Measurements from ENCODE around the gene CTU2.
"Not testable (repeated sequence)": the region's sequence is repeated elsewhere in the genome, so short reads cannot be mapped to it uniquely, and the experiment has no call there.

Gene CTU2

GRCh38 chr16:88706229-88706964 is at the start of gene CTU2, which contains the start of gene RNF166:
Gene CTU2, plus strand, starts transcription at chr16:88706503. Its CDS starts 28 bp downstream, at chr16:88706531.
Gene RNF166, minus strand, starts transcription at chr16:88706408. Its CDS starts 83 bp downstream, at chr16:88706325.
- peak; percentile 84 to 86 for DNase-seq (ENCODE audit: low read depth in 2 of 2, low spot score in 1 of 2)

GRCh38 chr16:88657371-88657770 is 48.9 kb upstream of the CTU2 start:
- DNase-seq (ENCODE audit: low read depth in 2 of 2, low spot score in 1 of 2), result no peak

- DNase-seq (ENCODE audit: low read depth in 2 of 2, low spot score in 1 of 2), result no peak
Measured at GRCh38 chr16:88658714-88659113, 47.6 kb upstream of the CTU2 start.

GRCh38 chr16:88659160-88659559 is 47.1 kb upstream of the CTU2 start:
- no peak for DNase-seq (ENCODE audit: low read depth in 2 of 2, low spot score in 1 of 2)

GRCh38 chr16:88661468-88661867 is 44.8 kb upstream of the CTU2 start:
- DNase-seq (ENCODE audit: low read depth in 2 of 2, low spot score in 1 of 2), result no peak

GRCh38 chr16:88662222-88662842 is 44.0 kb upstream of the CTU2 start:
- DNase-seq (ENCODE audit: low read depth in 2 of 2, low spot score in 1 of 2), result no peak

- peak; percentile 75 to 91 for DNase-seq (ENCODE audit: low read depth in 2 of 2, low spot score in 1 of 2)
Measured at GRCh38 chr16:88662843-88663606, 43.3 kb upstream of the CTU2 start, which contains the start of gene MVD. Gene MVD, minus strand, starts transcription at chr16:88663091. Its CDS starts 11 bp downstream, at chr16:88663080.

- DNase-seq (ENCODE audit: low read depth in 2 of 2, low spot score in 1 of 2), result no peak
Measured at GRCh38 chr16:88665148-88665547, 41.2 kb upstream of the CTU2 start.

GRCh38 chr16:88665570-88665969 is 40.7 kb upstream of the CTU2 start:
- DNase-seq (ENCODE audit: low read depth in 2 of 2, low spot score in 1 of 2), result no peak

- no peak for DNase-seq (ENCODE audit: low read depth in 2 of 2, low spot score in 1 of 2)
Measured at GRCh38 chr16:88667461-88667860, 38.8 kb upstream of the CTU2 start.

GRCh38 chr16:88669493-88669892 is 36.8 kb upstream of the CTU2 start:
- DNase-seq (ENCODE audit: low read depth in 2 of 2, low spot score in 1 of 2), result not testable (repeated sequence)

- DNase-seq (ENCODE audit: low read depth in 2 of 2, low spot score in 1 of 2), result no peak
Measured at GRCh38 chr16:88669980-88670379, 36.3 kb upstream of the CTU2 start.

- DNase-seq (ENCODE audit: low read depth in 2 of 2, low spot score in 1 of 2), result no peak
Measured at GRCh38 chr16:88671806-88672205, 34.5 kb upstream of the CTU2 start.

GRCh38 chr16:88672776-88673175 is 33.5 kb upstream of the CTU2 start:
- DNase-seq (ENCODE audit: low read depth in 2 of 2, low spot score in 1 of 2), result no peak

- DNase-seq (ENCODE audit: low read depth in 2 of 2, low spot score in 1 of 2), result no peak
Measured at GRCh38 chr16:88673716-88674379, 32.5 kb upstream of the CTU2 start.

- DNase-seq (ENCODE audit: low read depth in 2 of 2, low spot score in 1 of 2), result no peak
Measured at GRCh38 chr16:88676502-88677242, 29.6 kb upstream of the CTU2 start.

GRCh38 chr16:88677721-88678120 is 28.6 kb upstream of the CTU2 start:
- DNase-seq (ENCODE audit: low read depth in 2 of 2, low spot score in 1 of 2), result no peak

GRCh38 chr16:88678224-88678979 is 27.9 kb upstream of the CTU2 start:
- DNase-seq (ENCODE audit: low read depth in 2 of 2, low spot score in 1 of 2), result no peak

- DNase-seq (ENCODE audit: low read depth in 2 of 2, low spot score in 1 of 2), result no peak
Measured at GRCh38 chr16:88680554-88681083, 25.7 kb upstream of the CTU2 start.

Data from stimulated activated CD8-positive, alpha-beta memory T cell treated with anti-CD3 and anti-CD28 coated beads, Interleukin-4, amount 100 ng/mL, for 1 hour (primary cell).